ENCODE results near the gene PTCH2. TPM values are rescaled to one million over a fixed set of nuclear protein-coding genes. Genes with fewer than 3 reads are reported as not detected.

PTCH2 gene
- total and polyA plus RNA-seq, 2 of the 13 experiments (the other 11 are each of a cell fraction or from before 2014, with no cell fraction given) = 0.60 to 1.5 TPM

DNA sequence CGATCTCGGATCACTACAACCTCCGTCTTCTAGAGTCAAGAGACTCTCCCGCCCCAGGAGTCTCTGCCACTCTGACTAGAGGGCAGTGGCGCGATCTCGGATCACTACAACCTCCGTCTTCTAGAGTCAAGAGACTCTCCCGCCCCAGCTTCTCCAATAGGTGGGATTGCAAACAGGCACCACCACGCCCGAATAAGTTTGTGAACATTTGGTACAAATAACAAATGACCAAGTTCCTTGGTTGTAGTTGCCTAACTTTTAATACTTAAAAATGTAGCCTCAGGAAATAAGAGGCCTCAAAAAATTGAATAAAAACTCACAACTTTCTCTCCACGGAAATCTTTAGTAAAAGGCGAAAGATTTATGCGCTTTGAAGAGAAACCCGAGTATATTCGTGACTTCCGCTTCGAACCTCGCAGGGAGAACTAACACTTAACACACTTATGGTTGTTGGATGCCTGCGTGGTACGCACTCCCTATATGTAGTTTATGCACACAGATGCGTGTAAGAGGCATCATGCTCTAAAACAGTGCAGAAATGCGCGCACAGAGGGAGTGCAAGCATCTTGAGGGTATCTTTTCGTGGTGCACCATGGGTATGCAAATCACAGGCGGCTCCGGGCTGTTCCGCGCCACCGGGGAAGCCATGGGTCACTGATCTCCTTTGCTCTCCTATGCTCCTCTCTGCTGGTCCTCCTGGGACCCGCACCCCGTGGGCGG, 23.3 kb downstream of the PTCH2 start (continued):
- TF ChIP-seq, protein P1, sequence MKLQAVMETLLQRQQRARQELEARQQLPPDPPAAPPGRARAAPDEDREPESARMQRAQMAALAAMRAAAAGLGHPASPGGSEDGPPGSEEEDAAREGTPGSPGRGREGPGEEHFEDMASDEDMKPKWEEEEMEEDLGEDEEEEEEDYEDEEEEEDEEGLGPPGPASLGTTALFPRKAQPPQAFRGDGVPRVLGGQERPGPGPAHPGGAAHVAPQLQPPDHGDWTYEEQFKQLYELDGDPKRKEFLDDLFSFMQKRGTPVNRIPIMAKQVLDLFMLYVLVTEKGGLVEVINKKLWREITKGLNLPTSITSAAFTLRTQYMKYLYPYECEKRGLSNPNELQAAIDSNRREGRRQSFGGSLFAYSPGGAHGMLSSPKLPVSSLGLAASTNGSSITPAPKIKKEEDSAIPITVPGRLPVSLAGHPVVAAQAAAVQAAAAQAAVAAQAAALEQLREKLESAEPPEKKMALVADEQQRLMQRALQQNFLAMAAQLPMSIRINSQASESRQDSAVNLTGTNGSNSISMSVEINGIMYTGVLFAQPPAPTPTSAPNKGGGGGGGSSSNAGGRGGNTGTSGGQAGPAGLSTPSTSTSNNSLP (IDR thresholded peaks at IDR 0.05; ENCODE audit: low read depth, low read length) = peak; percentile 78
- TF ChIP-seq ZNF557 (CRISPR knock-in tag; IDR thresholded peaks at IDR 0.05) (no peak; the same call in 1 of the 2 replicates), ZNF329 (CRISPR knock-in tag; IDR thresholded peaks at IDR 0.05; ENCODE audit: low read depth) (peak; percentile 87), IRX3 (CRISPR knock-in tag; IDR thresholded peaks at IDR 0.05; ENCODE audit: borderline replicate concordance, low read depth) (no peak), ELF4 (CRISPR knock-in tag; IDR thresholded peaks at IDR 0.05; ENCODE audit: borderline replicate concordance) (0 out of 2 replicates have a peak, but pooled peaks have one; percentile 64), ZNF563 (CRISPR knock-in tag; IDR thresholded peaks at IDR 0.05) (no peak), ONECUT2 (CRISPR knock-in tag; IDR thresholded peaks at IDR 0.05) (no peak), JUND (CRISPR knock-in tag; IDR thresholded peaks at IDR 0.05) (peak; percentile 73; the same call in 1 of the 2 replicates), JUNB (CRISPR knock-in tag; IDR thresholded peaks at IDR 0.05; ENCODE audit: borderline replicate concordance) (peak; percentile 71), HOXD1 (CRISPR knock-in tag; IDR thresholded peaks at IDR 0.05) (no peak), ZNF20 (CRISPR knock-in tag; IDR thresholded peaks at IDR 0.05) (no peak), ZBTB21 (CRISPR knock-in tag; IDR thresholded peaks at IDR 0.05) (peak; percentile 29; the same call in 1 of the 2 replicates), ZNF737 (CRISPR knock-in tag; IDR thresholded peaks at IDR 0.05; ENCODE audit: borderline replicate concordance) (peak; percentile 12; the same call in 1 of the 2 replicates), ZNF432 (CRISPR knock-in tag; IDR thresholded peaks at IDR 0.05; ENCODE audit: borderline replicate concordance) (no peak), NCOA2 (CRISPR knock-in tag; IDR thresholded peaks at IDR 0.05) (peak; percentile 64), HMG20A (CRISPR knock-in tag; IDR thresholded peaks at IDR 0.05; ENCODE audit: borderline replicate concordance) (no peak)
- TF ChIP-seq, protein P2, sequence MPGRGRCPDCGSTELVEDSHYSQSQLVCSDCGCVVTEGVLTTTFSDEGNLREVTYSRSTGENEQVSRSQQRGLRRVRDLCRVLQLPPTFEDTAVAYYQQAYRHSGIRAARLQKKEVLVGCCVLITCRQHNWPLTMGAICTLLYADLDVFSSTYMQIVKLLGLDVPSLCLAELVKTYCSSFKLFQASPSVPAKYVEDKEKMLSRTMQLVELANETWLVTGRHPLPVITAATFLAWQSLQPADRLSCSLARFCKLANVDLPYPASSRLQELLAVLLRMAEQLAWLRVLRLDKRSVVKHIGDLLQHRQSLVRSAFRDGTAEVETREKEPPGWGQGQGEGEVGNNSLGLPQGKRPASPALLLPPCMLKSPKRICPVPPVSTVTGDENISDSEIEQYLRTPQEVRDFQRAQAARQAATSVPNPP (CRISPR knock-in tag; IDR thresholded peaks at IDR 0.05) = peak; percentile 52; the same call in 1 of the 2 replicates
- TF ChIP-seq, protein P3, sequence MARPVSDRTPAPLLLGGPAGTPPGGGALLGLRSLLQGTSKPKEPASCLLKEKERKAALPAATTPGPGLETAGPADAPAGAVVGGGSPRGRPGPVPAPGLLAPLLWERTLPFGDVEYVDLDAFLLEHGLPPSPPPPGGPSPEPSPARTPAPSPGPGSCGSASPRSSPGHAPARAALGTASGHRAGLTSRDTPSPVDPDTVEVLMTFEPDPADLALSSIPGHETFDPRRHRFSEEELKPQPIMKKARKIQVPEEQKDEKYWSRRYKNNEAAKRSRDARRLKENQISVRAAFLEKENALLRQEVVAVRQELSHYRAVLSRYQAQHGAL (CRISPR knock-in tag; IDR thresholded peaks at IDR 0.05; ENCODE audit: not compliant biosample characterization) = no peak
- TF ChIP-seq, protein P4, sequence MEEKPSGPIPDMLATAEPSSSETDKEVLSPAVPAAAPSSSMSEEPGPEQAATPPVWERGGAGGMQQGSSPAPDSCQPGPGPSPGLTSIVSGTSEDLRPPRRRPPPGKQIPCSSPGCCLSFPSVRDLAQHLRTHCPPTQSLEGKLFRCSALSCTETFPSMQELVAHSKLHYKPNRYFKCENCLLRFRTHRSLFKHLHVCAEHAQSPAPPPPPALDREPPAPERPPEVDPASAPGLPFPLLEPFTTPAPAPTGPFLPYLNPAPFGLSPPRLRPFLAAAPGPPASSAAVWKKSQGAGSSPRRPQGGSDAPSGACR (CRISPR knock-in tag; IDR thresholded peaks at IDR 0.05) = peak; percentile 67; the same call in 1 of the 2 replicates
- TF ChIP-seq, protein P5, sequence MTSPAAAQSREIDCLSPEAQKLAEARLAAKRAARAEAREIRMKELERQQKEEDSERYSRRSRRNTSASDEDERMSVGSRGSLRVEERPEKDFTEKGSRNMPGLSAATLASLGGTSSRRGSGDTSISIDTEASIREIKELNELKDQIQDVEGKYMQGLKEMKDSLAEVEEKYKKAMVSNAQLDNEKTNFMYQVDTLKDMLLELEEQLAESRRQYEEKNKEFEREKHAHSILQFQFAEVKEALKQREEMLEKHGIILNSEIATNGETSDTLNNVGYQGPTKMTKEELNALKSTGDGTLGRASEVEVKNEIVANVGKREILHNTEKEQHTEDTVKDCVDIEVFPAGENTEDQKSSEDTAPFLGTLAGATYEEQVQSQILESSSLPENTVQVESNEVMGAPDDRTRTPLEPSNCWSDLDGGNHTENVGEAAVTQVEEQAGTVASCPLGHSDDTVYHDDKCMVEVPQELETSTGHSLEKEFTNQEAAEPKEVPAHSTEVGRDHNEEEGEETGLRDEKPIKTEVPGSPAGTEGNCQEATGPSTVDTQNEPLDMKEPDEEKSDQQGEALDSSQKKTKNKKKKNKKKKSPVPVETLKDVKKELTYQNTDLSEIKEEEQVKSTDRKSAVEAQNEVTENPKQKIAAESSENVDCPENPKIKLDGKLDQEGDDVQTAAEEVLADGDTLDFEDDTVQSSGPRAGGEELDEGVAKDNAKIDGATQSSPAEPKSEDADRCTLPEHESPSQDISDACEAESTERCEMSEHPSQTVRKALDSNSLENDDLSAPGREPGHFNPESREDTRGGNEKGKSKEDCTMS (CRISPR knock-in tag; conservative IDR thresholded peaks at IDR 0.05) = no peak
- TF ChIP-seq, protein P6, sequence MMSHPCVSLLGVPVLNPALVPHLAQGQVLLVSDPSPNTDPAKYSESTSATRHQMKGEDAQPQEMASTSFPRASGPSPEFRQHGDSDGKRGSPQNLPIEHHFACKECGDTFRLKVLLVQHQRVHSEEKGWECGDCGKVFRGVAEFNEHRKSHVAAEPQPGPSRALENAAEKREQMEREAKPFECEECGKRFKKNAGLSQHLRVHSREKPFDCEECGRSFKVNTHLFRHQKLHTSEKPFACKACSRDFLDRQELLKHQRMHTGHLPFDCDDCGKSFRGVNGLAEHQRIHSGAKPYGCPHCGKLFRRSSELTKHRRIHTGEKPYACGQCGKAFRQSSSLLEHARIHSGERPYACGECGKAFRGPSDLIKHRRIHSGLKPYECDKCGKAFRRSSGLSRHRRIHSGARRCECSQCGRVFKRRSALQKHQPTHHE (CRISPR knock-in tag; IDR thresholded peaks at IDR 0.05; ENCODE audit: borderline replicate concordance) = no peak

Measured in HepG2 (cell line).